Fibroblast of villous mesenchyme (primary cell): ENCODE data around the gene UBE2O. TPM values are rescaled to one million over a fixed set of nuclear protein-coding genes. Genes with fewer than 3 reads are reported as not detected.

Source experiments
- DNase-seq: peaks from one replicate; pipeline ENCODE4 v3.0.0-alpha.2; 2010; ENCODE audit warnings: low read depth
- H3K4me3 ChIP-seq: 2 replicates; pipeline ENCODE4 v1.5.1; 2011; ENCODE audit warnings: low read depth, mild to moderate bottlenecking, low read length
- total RNA-seq: library from RNA; depleted of rRNA; stranded (reverse); fragments of >200 nt; gene quantifications from 2 replicates; pipeline ENCODE4 v1.2.3, GENCODE V29; 2012
- TF ChIP-seq, protein P1 (sequence below): IDR thresholded peaks from 2 replicates; pipeline ENCODE4 v1.5.1; 2012; ENCODE audit warnings: low read depth, mild to moderate bottlenecking, low read length; ENCODE audit not compliant: insufficient read depth

Gene UBE2O
- total RNA-seq, 1 donor = 25.9 TPM

DNA sequence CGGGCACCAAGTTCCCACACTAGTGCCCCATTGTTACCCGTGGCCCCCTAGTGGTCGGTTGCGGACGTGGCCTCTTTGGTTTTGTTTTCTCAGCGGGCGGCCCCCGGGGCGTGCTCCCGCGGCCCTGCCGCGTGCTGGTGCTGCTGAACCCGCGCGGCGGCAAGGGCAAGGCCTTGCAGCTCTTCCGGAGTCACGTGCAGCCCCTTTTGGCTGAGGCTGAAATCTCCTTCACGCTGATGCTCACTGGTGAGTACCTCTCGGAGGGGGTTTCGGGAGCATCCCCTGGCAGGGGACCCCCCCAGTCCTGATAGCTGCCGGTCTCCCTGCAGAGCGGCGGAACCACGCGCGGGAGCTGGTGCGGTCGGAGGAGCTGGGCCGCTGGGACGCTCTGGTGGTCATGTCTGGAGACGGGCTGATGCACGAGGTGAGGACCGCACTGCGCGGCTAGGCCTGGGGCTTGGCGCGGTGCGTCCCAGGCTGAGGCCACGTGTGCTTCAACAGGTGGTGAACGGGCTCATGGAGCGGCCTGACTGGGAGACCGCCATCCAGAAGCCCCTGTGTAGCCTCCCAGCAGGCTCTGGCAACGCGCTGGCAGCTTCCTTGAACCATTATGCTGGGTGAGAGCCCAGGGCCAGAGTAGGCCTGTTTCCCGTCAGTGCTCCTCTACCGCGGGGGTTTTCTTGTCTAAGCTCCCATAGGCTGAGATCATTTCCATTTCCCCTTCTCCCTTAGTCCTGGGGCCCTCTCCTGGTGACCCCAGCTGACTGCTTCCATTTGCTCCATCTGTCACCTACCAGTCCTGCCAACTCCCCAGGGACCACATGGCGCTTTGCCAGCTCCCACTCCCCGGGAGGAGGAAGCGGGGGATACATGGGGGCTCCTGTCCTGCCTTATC lies 66.8 kb downstream of the UBE2O start:
- peak overlapping the region; percentile 71 for H3K4me3 ChIP-seq
- peak; percentile 82 for DNase-seq
- TF ChIP-seq, protein P1, sequence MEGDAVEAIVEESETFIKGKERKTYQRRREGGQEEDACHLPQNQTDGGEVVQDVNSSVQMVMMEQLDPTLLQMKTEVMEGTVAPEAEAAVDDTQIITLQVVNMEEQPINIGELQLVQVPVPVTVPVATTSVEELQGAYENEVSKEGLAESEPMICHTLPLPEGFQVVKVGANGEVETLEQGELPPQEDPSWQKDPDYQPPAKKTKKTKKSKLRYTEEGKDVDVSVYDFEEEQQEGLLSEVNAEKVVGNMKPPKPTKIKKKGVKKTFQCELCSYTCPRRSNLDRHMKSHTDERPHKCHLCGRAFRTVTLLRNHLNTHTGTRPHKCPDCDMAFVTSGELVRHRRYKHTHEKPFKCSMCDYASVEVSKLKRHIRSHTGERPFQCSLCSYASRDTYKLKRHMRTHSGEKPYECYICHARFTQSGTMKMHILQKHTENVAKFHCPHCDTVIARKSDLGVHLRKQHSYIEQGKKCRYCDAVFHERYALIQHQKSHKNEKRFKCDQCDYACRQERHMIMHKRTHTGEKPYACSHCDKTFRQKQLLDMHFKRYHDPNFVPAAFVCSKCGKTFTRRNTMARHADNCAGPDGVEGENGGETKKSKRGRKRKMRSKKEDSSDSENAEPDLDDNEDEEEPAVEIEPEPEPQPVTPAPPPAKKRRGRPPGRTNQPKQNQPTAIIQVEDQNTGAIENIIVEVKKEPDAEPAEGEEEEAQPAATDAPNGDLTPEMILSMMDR = peak; percentile 71

DNA sequence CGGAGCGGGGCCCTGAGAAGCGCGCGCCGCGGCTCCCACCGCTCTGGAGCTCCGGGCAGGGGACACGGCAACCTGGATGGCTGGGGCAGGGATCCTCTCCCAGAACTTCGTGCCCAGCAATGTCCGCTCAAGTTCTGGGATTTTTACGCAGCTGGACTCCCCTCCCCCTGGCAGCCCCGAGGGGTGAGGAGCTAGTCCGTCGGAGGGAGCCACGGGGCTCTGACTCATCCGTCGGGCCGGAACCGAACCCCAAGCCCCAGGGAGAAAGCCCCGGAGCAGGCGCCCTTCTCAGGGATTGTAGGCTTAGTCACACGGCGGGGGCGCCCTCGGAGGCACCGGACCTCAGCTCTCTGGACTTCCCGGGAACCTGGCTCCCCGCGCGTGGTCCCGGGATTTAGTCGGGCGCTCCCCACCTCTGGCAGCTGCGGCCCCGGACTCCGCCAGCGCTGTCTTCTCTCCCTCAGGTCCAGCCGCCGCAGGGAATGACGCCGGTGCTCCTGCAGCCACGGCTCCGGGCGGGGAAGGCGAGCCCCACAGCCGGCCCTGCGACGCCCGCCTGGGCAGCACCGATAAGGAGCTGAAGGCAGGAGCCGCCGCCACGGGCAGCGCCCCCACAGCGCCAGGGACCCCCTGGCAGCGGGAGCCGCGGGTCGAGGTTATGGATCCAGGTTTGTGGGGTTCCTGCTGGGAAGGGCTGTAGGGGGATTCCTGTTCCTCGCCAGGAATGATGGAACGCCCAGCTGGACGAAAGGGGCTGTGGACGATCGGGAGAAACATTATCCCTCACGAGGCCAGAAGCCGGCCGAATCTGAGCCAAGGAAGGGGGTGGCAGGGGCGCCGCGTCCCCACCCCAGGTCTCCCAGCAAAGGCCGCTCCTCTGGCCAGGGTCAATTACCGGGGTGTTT lies 67.7 kb downstream of the UBE2O start:
- peak overlapping the region; percentile 71 for H3K4me3 ChIP-seq
- TF ChIP-seq, protein P1 = no peak
- peak; percentile 69 for DNase-seq

DNA sequence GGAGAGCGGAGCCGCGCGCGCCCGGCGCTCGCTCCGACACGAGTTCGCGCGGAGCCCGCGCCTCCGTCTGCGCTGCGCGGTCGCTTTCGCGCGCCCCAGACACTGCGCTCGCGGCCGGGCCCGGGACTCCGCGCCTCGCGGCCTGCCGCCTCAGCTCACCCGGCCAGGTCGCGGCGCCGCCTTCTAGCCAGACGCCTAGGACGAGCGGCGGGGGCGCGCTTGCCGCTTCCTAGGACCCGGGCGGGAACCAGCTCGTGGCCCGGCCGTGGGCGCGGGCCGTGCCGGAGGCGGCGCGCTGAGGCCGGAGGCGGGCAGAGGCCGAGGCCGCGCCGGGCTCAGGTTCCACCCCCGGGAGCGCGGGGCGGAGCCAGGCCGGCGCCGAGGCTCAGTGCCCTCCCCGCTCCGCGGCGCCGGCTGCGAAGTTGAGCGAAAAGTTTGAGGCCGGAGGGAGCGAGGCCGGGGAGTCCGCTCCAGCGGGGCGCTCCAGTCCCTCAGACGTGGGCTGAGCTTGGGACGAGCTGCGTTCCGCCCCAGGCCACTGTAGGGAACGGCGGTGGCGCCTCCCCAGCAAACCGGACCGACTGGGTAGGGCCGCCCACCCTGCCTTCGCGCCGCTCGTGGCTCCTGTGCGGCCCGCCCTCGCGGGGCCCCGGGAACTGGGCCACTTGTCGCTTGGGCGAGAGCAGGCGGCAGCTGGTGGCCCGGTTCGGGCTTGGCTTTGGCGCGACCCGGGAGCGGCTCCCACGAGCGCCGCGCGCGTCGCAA lies 68.5 kb downstream of the UBE2O start, which contains the start of gene SPHK1:
SPHK1 (plus strand) TSS at position 388 of the 765 bp plus-strand sequence. CDS start 1,036 bp downstream, outside the sequence.
- TF ChIP-seq, protein P1 = no peak
- H3K4me3 ChIP-seq = peak within 1 kb of the TSS; percentile 71
- peak; percentile 81 for DNase-seq

DNA sequence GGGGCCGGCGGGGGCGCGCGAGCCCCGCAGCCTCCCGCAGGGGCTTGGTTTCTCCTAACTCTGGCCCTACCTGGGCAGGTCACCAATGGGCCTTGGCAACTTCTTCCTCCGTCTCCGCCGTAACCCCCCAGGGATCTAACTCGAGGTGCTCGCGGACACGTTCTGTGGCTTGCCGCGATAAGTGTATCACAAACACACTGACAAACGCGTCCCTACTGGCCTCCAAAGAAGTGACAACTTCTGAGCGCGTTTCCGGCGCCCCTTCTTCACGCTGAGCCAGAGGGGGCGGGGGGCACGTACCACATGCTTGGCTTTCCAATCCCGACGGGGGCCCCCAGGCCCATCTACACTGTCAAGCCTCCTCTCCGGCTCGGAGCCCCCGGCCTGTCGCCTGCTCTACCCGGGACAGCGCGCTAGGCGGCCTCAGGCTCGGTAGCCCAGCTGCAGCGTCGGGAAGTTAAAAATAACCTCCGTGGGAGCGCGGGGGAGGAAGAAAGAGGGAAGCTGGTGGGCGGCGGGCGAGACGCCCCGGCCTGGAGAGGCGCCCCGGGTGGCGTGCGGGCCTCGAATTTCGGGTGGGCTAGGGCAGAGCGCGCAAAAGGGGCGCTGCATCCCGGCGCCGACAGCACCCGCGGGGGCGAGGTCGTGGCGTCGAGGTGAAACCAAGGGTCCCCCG lies 69.3 kb downstream of the UBE2O start:
- DNase-seq = peak; percentile 69
- H3K4me3 ChIP-seq = peak overlapping the region; percentile 71
- TF ChIP-seq, protein P1 = peak; percentile 20

DNA sequence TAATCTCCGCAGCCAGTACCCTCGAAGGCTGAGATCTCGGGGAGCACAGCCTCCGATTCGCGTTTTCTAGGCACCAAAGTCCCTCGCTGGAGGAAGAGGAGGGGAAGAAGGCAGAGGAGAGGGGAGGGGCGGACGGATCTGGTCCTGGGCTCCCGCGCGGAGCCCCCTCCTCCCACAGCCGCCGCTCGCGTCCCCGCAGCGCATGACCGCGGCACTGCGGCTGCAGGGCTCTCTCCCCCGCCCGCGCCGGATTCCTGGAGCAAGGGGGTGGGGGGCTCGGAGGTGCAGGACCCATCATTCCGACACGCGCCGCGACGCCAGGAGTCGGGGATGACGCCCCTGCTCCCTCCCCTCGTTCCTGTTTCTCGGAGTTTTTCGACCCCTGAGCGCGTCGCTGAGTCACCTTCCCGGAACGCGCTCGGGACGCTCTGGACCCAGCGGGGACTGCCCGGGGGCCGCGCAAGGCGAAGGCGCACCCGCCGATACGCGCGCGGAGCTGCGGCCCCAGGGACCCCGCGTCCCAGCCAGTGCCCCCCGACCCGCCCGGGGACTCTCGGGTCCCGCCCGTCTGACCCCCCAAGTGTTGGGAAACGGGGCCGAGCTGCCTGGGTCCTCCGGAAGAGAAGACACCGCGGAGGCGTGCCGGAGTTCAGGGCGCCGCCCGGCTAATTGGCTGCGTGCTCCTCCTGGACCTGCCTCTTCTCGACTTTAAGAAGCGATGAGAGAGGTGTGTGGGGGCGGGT lies 70.0 kb downstream of the UBE2O start:
- H3K4me3 ChIP-seq = peak overlapping the region; percentile 71
- DNase-seq = peak; percentile 71
- TF ChIP-seq, protein P1 = no peak
